Gastrocnemius medialis (tissue), 4 donors: ENCODE results near the gene RAB38.

ENCODE experiments used
- CTCF ChIP-seq, 5 experiments: fragments of 450-650 bp in 3 of 5; fragments of 200-600 bp in 2 of 5; sonication (generic) in 2 of 5; IDR thresholded peaks in 4 of 5; conservative IDR thresholded peaks in 1 of 5; 1 replicate in 4 of 5; 2 replicates in 1 of 5; pipeline ENCODE4 v1.5.1; 2016 to 2019; ENCODE audit warnings: antibody characterized with exemption in 5 of 5, mild to moderate bottlenecking in 3 of 5, moderate library complexity in 3 of 5
- POLR2A ChIP-seq, 2 donors: fragments of 450-650 bp; IDR thresholded peaks; one replicate each; pipeline ENCODE4 v1.6.1; 2017; ENCODE audit warnings: antibody characterized with exemption in 2 of 2, mild to moderate bottlenecking in 2 of 2, moderate library complexity in 2 of 2

DNA sequence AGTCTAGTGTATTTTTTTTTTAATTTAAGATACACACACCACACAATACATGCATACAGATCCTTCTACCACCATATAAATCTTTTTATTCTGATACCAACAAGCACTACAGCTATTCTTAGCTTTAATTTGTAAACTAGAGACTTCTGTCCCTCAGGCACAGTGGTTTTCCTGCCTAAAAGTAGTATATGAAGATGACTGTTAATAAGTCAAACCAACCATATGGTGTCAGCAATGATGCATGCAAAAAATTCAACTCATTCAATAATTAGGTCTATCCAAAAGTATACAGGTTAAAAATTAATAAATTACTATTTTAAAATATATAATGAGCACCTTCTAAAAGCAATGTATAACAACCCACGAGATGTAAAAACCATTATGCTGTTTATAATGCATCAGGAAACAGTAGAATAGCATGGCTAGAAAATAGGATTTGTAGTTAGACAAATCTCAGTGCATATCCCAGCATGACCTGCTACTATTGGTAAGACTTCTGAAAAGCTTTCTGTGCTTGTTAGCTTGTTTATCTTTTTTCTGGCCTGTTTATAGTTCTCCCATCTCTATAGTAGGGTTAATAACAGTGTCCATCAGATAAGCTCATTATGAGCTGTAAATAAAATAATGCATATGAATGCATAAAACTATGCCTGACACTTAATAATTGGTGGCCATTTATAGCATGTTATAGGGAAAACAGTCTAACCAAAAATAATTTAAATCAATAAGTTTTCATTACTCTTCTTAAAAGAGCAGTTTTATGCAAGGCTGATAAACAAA is 10.2 kb downstream of the RAB38 start:
- TF ChIP-seq CTCF (IDR thresholded peaks at IDR 0.05 in 4 of 5, conservative IDR thresholded peaks at IDR 0.05 in 1 of 5) = no peak
- no peak for TF ChIP-seq POLR2A (IDR thresholded peaks at IDR 0.05)
